A673 (cell line): ENCODE results near the gene INSR. TPM values are rescaled to one million over a fixed set of nuclear protein-coding genes. Genes with fewer than 3 reads are reported as not detected.

Experiments
- BruUV-seq: library from RNA; stranded (reverse); fragments of 400-500 nt; replicated peaks from 2 replicates; lab custom pipeline; 2021; lab: Mats Ljungman, UMichigan
- CTCF ChIA-PET: fragments of 300-600 bp; sonication (Branson Sonifier 250); formaldehyde crosslinking; loops from one replicate; lab custom pipeline; 2022; ENCODE audit warnings: antibody characterized with exemption; lab: Charles Lee
- POLR2A ChIA-PET: fragments of 300-600 bp; sonication (Branson Sonifier 250); formaldehyde crosslinking; loops from one replicate; lab custom pipeline; 2022; ENCODE audit warnings: antibody characterized with exemption; ENCODE audit not compliant: low non-redundant PET; lab: Charles Lee
- DNase-seq: peaks from one replicate; pipeline ENCODE4 v3.0.0-alpha.2; 2015; ENCODE audit warnings: low spot score
- H3K27ac ChIP-seq: fragments of 200-600 bp; sonication (generic); 2 replicates; pipeline ENCODE4 v1.5.1; 2016; ENCODE audit warnings: mixed run types, low read depth, mild to moderate bottlenecking, mixed read lengths, antibody characterized with exemption, low read length; ENCODE audit not compliant: poor library complexity, severe bottlenecking
- H3K27me3 ChIP-seq: fragments of 200-600 bp; sonication (generic); replicated peaks from 2 replicates; pipeline ENCODE4 v1.6.1; 2017; ENCODE audit warnings: mixed run types, low read depth, mild to moderate bottlenecking, mixed read lengths, antibody characterized with exemption, low read length; ENCODE audit not compliant: insufficient read depth, poor library complexity
- H3K36me3 ChIP-seq: fragments of 200-600 bp; sonication (generic); 2 replicates; pipeline ENCODE4 v1.6.1; 2016; ENCODE audit warnings: mixed run types, mild to moderate bottlenecking, mixed read lengths, antibody characterized with exemption, low read length; ENCODE audit not compliant: insufficient read depth, poor library complexity, severe bottlenecking
- H3K4me1 ChIP-seq: fragments of 200-600 bp; sonication (generic); 2 replicates; pipeline ENCODE4 v1.6.1; 2017; ENCODE audit warnings: mixed run types, mild to moderate bottlenecking, mixed read lengths, antibody characterized with exemption, low read length; ENCODE audit not compliant: insufficient read depth, poor library complexity, severe bottlenecking
- H3K4me3 ChIP-seq: fragments of 200-600 bp; sonication (generic); 2 replicates; pipeline ENCODE4 v1.5.1; 2016; ENCODE audit warnings: low read depth, mixed run types, mild to moderate bottlenecking, mixed read lengths, low read length; ENCODE audit not compliant: poor library complexity, severe bottlenecking
- H3K9me3 ChIP-seq: fragments of 200-600 bp; sonication (generic); 2 replicates; pipeline ENCODE4 v1.6.1; 2016; ENCODE audit warnings: mixed run types, low read depth, mild to moderate bottlenecking, mixed read lengths, antibody characterized with exemption, low read length; ENCODE audit not compliant: poor library complexity, severe bottlenecking
- CTCF ChIP-seq: fragments of 300-800, 200-600 bp; sonication (generic); conservative IDR thresholded peaks from 2 replicates; pipeline ENCODE4 v1.5.1; 2017; ENCODE audit warnings: low read depth, mild to moderate bottlenecking, antibody characterized with exemption, low read length, moderate library complexity, mixed read lengths
- EZH2 ChIP-seq: fragments of 200-600 bp; sonication (generic); IDR thresholded peaks from 2 replicates; pipeline ENCODE4 v1.6.1; 2017; ENCODE audit warnings: borderline replicate concordance, low read depth, mild to moderate bottlenecking, mixed read lengths, antibody characterized with exemption, low read length; ENCODE audit not compliant: poor library complexity, severe bottlenecking
- intact Hi-C: fragments of 100-400 bp; cut with micrococcal nuclease; formaldehyde crosslinking; loops from one replicate; pipeline ENCODE4 v1.10.0; 2022; ENCODE audit not compliant: unreplicated experiment
- total RNA-seq: library from RNA; stranded (reverse); gene quantifications from 2 replicates; pipeline ENCODE4 v1.2.3, GENCODE V29; 2021

INSR gene
- total RNA-seq, 1 experiment from 2014 or later: 12.9 TPM

GRCh38 chr19:7069904-7070226, 224.3 kb downstream of the INSR start:
- Histone ChIP-seq H3K4me1 (no peaks in the 10 kb centered on the region), H3K27ac (peak overlapping the region; percentile 83), H3K9me3 (no peaks in the 10 kb centered on the region), H3K36me3 (peaks cover 32% of the 10 kb centered on the region), H3K4me3 (peak overlapping the region; percentile 77), H3K27me3 (no peaks in the 10 kb centered on the region)
- ChIA-PET CTCF (interaction anchor here (0.7 kb wide), 1 partner anchor 170 kb away, joined by 5 read pairs; no protein-coding TSS in a partner anchor), POLR2A (no interaction called here)
- intact Hi-C loops: no loop called here
- no peak for DNase-seq
- no TSS peak for BruUV-seq
- TF ChIP-seq CTCF (no peak), EZH2 (no peak)

- no peaks in the 10 kb centered on the region for H3K27me3 ChIP-seq
- no TSS peak for BruUV-seq
- H3K9me3 ChIP-seq: no peaks in the 10 kb centered on the region
- intact Hi-C loops: no loop called here
- TF ChIP-seq CTCF: no peak
- TF ChIP-seq EZH2: no peak
- ChIA-PET CTCF (interaction anchor here (0.6 to 0.7 kb wide), 4 partner anchors 170 to 520 kb away, joined by 3 to 6 read pairs (median 4); no protein-coding TSS in a partner anchor), POLR2A (interaction anchor here (0.5 to 0.7 kb wide), 2 partner anchors 33 to 89 kb away, joined by 3 to 7 read pairs; no protein-coding TSS in a partner anchor)
- H3K4me1 ChIP-seq: no peaks in the 10 kb centered on the region
- peak; percentile 98 for DNase-seq
- peak within 1 kb of the TSS; percentile 83 for H3K27ac ChIP-seq
- H3K4me3 ChIP-seq: peak within 1 kb of the TSS; percentile 77
- peaks cover 27% of the 10 kb centered on the region for H3K36me3 ChIP-seq
Observed at GRCh38 chr19:7069042-7069903, 224.9 kb downstream of the INSR start, which contains the start of gene ZNF557. TSS of gene ZNF557 (plus strand) at chr19:7069703. CDS start at chr19:7075075, 5,372 bp downstream.

GRCh38 chr19:7068599-7068998, 225.6 kb downstream of the INSR start:
- ChIA-PET CTCF (no interaction called here), POLR2A (interaction anchor here (0.5 kb wide), 1 partner anchor 89 kb away, joined by 3 read pairs; no protein-coding TSS in a partner anchor)
- BruUV-seq: no TSS peak
- no peaks in the 10 kb centered on the region for H3K4me1 ChIP-seq
- H3K4me3 ChIP-seq: peak overlapping the region; percentile 77
- peaks cover 23% of the 10 kb centered on the region for H3K36me3 ChIP-seq
- intact Hi-C loops: no loop called here
- no peaks in the 10 kb centered on the region for H3K27me3 ChIP-seq
- no peak for DNase-seq
- H3K9me3 ChIP-seq: no peaks in the 10 kb centered on the region
- TF ChIP-seq EZH2 (no peak), CTCF (no peak)
- no peak overlapping the region for H3K27ac ChIP-seq
